Thyroid gland (tissue), 4 donors: Measurements from ENCODE around the gene PLXND1. TPM values are rescaled to one million over a fixed set of nuclear protein-coding genes. Genes with fewer than 3 reads are reported as not detected.
A peak's percentile ranks its signal among the peaks of the same experiment; 100 is the strongest.

ENCODE experiments used
- DNase-seq, 2 donors: peaks; one replicate each; pipeline ENCODE4 v3.0.0-alpha.2; 2019
- H3K27ac ChIP-seq, 3 donors: fragments of 200-600 bp; sonication (generic); 1 replicate in 2 of 3; 2 replicates in 1 of 3; pipeline ENCODE4 v1.5.1; 2016 to 2019; ENCODE audit warnings: mild to moderate bottlenecking in 1 of 3, moderate library complexity in 1 of 3
- H3K27me3 ChIP-seq: fragments of 200-600 bp; sonication (generic); one replicate; pipeline ENCODE4 v1.5.1; 2019
- H3K36me3 ChIP-seq, 2 donors: fragments of 200-600 bp; sonication (generic); one replicate each; pipeline ENCODE4 v1.5.1; 2016 to 2019
- H3K4me1 ChIP-seq, 2 donors: fragments of 200-600 bp; sonication (generic); one replicate each; pipeline ENCODE4 v1.5.1; 2017 to 2019
- H3K4me3 ChIP-seq, 3 donors: fragments of 200-600 bp; sonication (generic); replicated peaks in 1 of 3; 1 replicate in 2 of 3; 2 replicates in 1 of 3; pipeline ENCODE4 v1.5.1; 2016; ENCODE audit warnings: mild to moderate bottlenecking in 1 of 3
- H3K9me3 ChIP-seq: fragments of 200-600 bp; sonication (generic); one replicate; pipeline ENCODE4 v1.5.1; 2017
- CTCF ChIP-seq, 6 experiments: fragments of 200-600 bp in 3 of 6; fragments of 450-650 bp in 3 of 6; sonication (generic) in 3 of 6; IDR thresholded peaks; one replicate each; pipeline ENCODE4 v1.5.1; 2016 to 2019; ENCODE audit warnings: antibody characterized with exemption in 6 of 6, mild to moderate bottlenecking in 2 of 6, inconsistent platforms in 1 of 6, moderate library complexity in 1 of 6
- POLR2A ChIP-seq, 2 donors: fragments of 450-650 bp; IDR thresholded peaks; one replicate each; pipeline ENCODE4 v1.6.1; 2017; ENCODE audit warnings: antibody characterized with exemption in 2 of 2, mild to moderate bottlenecking in 2 of 2, moderate library complexity in 1 of 2
- WGBS, 2 donors: methylation state at CpG; one replicate each; pipeline ENCODE4 v1.1.5; 2017; 5-methylcytosine and 5-hydroxymethylcytosine counted together
- intact Hi-C: fragments of 100-400 bp; cut with DNase I; formaldehyde crosslinking; loops from one replicate; pipeline ENCODE4 v1.15.1; 2023
- total RNA-seq, 4 donors: library from RNA; depleted of rRNA; stranded (reverse); fragments of >200 nt; gene quantifications; one replicate each; pipeline ENCODE4 v1.2.3, GENCODE V29; 2016

Gene PLXND1
- total RNA-seq, 4 donors from 2014 or later = 50.7 to 69.8 (median 60.8) TPM

GRCh38 chr3:129605203-129605921 is 1.1 kb downstream of the PLXND1 start:
- H3K4me1 ChIP-seq = peaks cover 19 to 60% of the 10 kb centered on the region in 2 donors
- 3% methylated on average over 17 of the region's 98 CpGs; no CpG with 5 or more reads in 1 of the 2 donors for WGBS, 2 donors
- H3K9me3 ChIP-seq = no peaks in the 10 kb centered on the region
- peak overlapping the region; percentile 78 to 89 (median 79) for H3K27ac ChIP-seq
- peak; percentile 54 to 59 for DNase-seq
- intact Hi-C loops = no loop called here
- TF ChIP-seq CTCF (IDR thresholded peaks at IDR 0.05) = no peak
- TF ChIP-seq POLR2A (IDR thresholded peaks at IDR 0.05) = no peak
- H3K4me3 ChIP-seq = peak overlapping the region in 2 of 3 donors; percentile 49 to 50
- peaks cover 5% of the 10 kb centered on the region for H3K27me3 ChIP-seq
- H3K36me3 ChIP-seq = no peaks in the 10 kb centered on the region

DNA sequence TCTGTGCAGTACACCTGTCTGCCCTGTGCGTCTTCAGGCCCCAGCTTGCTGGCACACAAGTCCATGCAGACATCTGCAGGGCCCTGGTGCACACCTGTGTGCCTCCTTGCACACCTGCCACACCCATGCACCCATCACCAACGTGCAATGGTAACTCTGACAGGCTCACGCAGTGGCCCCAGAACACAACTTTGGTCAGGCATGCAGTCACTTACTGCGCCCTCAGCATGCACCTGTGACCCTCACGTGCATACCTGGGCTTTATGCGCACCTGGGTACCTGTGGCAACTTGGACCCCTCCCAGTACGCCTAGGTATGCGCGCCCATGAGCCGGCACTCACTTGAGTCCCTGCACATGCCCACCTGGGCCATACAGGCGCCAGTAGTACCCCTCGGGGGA is 1.7 kb downstream of the PLXND1 start:
- Histone ChIP-seq H3K4me1 (peaks cover 25 to 62% of the 10 kb centered on the region in 2 donors), H3K9me3 (no peaks in the 10 kb centered on the region), H3K4me3 (peak overlapping the region in 1 of 3 donors; percentile 50), H3K27ac (peak overlapping the region; percentile 60 to 89 (median 78)), H3K27me3 (peaks cover 5% of the 10 kb centered on the region), H3K36me3 (no peaks in the 10 kb centered on the region)
- intact Hi-C loops = no loop called here
- TF ChIP-seq POLR2A (IDR thresholded peaks at IDR 0.05) = no peak
- TF ChIP-seq CTCF (IDR thresholded peaks at IDR 0.05) = no peak
- DNase-seq = no peak
- WGBS, 2 donors = 38 to 58% methylated on average over 3 to 10 of the region's 12 CpGs

DNA sequence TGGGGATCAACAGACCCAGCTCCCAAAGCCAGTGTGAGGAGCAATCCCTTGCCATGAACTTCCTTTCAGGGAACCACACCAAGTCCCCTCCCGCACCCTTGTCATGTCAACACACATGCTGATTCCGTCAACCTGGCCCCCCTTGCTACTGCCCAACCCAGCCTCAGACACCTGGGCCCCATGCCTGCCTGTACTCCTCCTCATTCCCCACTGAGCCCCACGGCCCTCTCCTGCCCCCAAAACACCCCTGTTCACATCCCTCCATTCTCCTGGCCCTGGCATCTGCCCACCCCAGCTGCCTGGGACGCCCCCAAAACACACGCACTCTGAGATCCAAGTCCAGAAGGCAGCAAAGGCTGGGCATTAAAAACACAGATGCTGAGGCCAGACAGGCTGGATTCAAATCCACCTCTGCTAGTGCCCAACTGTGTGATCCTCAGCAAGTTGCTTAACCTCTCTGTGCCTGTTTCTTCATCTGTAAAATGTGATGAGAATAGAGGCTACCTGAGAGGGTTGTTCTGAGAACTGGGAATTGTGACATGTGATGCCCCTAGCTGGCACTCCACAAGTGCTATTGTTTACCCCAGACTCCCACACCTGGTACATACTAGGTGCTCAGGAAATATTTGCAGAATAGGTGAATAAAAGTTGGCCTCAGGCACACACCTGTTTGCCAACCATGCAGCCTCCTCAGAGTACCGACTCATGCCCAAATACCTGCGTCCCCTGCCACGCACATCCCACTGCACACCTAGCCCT is 2.3 kb downstream of the PLXND1 start:
- peak overlapping the region; percentile 60 to 89 (median 78) for H3K27ac ChIP-seq
- intact Hi-C loops = no loop called here
- TF ChIP-seq CTCF (IDR thresholded peaks at IDR 0.05) (no peak), POLR2A (IDR thresholded peaks at IDR 0.05) (no peak)
- H3K4me1 ChIP-seq = peaks cover 22 to 64% of the 10 kb centered on the region in 2 donors
- peaks cover 5% of the 10 kb centered on the region for H3K27me3 ChIP-seq
- no peaks in the 10 kb centered on the region for H3K9me3 ChIP-seq
- 74 to 84% methylated on average over 8 of the region's 8 CpGs for WGBS, 2 donors
- no peak for DNase-seq
- peak overlapping the region in 1 of 3 donors; percentile 50 for H3K4me3 ChIP-seq
- no peaks in the 10 kb centered on the region for H3K36me3 ChIP-seq

DNA sequence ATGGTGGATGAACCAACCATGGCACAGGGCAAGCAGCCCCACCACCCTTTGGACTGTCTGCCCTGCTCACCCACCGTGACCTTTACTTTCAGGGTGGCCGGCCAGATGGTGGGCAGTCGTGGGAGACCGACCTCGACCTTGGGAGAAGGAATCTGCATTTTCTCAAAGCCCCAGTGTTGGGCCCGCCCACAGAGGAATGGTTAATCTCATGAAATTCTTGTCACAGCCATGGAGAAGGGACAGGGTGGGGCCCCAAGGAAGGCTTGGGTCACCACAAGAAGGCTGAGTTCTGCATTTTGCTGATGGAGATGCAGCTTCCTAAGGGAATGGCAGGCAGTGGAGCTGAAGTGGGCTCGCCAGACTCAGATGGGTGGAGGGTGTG is 2.9 kb downstream of the PLXND1 start:
- peaks cover 20 to 63% of the 10 kb centered on the region in 2 donors for H3K4me1 ChIP-seq
- no peaks in the 10 kb centered on the region for H3K9me3 ChIP-seq
- peaks cover 5% of the 10 kb centered on the region for H3K27me3 ChIP-seq
- H3K27ac ChIP-seq = peak overlapping the region; percentile 60 to 89 (median 65)
- 66 to 73% methylated on average over 7 of the region's 7 CpGs for WGBS, 2 donors
- peak overlapping the region in 1 of 3 donors; percentile 50 for H3K4me3 ChIP-seq
- TF ChIP-seq POLR2A (IDR thresholded peaks at IDR 0.05) = no peak
- no peak for TF ChIP-seq CTCF (IDR thresholded peaks at IDR 0.05)
- no peaks in the 10 kb centered on the region for H3K36me3 ChIP-seq
- intact Hi-C loops = no loop called here
- DNase-seq = no peak
